HG03135 (cell line): Measurements from ENCODE around the gene CCDC174.

Source experiments
- ATAC-seq: cut with Tn5 transposase; IDR thresholded peaks from one replicate; pipeline ENCODE4 v1.9.1; 2021; ENCODE audit warnings: mild to moderate bottlenecking, moderate library complexity; ENCODE audit not compliant: unreplicated experiment

CCDC174 gene

GRCh38 chr3:14624498-14624897, 27.1 kb upstream of the CCDC174 start:
- no peak for ATAC-seq

DNA sequence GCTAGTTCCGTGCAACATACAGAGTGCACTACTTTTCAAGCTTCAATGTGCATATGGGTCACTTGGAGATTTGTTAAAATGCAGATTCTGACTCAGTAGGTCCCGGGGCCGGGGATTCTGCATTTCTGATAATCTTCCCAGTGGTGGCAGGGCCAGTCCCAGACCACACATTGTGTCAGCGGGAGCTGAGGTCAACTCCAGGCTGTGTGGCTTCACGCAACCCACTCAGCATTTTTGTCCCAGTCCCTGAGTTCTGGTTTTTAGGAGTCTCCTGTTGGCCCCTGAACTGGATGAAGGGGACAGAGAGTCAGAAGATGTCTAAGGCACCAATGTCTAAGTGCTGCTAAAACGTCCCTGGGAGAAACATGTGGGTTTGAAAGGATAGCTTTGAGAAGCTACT, 26.1 kb upstream of the CCDC174 start:
- ATAC-seq = no peak

DNA sequence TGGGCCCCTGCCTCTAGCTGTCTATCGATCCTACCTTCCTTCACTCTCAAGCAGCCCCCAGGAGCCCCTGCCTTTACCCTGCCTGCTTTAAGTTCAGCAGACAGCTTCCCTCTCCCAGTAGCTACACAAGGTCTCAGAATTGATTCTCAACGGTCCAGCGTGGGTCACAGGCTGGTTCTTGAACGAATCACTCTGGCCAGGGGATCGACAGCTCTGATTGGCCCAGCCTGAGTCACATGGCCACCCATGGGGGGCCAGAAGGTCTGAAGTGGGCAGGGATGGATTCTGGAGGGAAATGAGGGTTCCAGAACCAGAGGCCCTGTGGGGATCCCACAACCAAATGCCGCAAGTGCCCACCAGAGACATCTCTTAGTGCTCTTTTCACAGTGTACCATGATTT, 23.7 kb upstream of the CCDC174 start:
- ATAC-seq = no peak

- no peak for ATAC-seq
Measured at GRCh38 chr3:14628406-14628805, 23.2 kb upstream of the CCDC174 start.

GRCh38 chr3:14630404-14631100, 21.0 kb upstream of the CCDC174 start:
- ATAC-seq = no peak

DNA sequence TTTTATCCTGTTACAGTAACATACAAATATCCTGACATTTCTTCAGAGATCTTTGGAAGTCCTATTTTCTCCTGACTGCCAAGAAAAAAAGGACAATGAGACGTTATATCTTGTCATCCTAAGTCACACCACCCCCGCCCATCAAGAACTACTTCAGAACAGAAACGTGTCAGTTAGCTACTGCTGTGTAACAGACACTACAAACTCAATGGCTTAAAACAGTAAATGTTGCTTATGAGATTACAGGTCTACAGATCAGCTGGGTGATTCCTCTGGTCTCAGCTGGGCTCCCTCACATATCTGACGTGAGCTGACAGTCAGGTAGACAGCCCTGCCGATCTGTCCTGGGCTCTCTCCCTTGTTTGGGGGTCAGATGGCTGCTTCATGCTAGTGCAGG, 20.5 kb upstream of the CCDC174 start:
- ATAC-seq = no peak

DNA sequence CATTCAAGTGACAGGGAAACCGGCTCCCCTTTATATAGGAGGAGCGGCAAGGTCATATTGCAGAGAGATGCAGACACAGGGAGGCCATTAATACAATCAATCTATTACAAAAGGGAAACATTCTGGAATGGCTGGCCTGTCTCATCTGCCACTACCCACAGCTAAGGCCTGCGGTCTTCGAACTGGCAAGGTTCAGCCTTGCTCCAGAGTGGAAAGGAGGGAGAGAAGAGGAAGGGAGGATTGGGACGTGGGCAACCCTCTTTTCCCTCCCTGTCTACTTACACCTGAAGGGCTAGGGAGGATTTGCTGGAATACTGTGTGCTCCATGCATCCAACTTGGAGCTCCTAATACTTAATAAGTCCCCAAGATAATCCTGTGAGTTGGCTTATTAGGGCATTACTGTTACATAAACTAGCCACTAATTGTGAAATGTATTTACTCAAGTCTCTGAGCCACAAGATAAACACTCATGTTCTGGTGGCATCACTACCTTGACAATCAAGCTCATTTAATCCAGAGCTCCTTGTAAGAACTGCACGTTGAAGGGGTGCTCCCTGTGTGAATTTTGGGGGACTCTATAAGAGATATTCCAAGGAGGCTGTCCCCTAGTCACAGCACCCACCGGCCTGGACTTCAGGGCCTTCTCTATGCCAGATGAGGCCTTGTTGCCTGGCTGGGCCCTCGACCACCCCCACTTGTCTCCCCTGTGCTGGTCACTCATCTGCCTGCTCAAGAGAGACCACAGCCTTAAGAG, 19.7 kb upstream of the CCDC174 start:
- ATAC-seq = no peak

GRCh38 chr3:14632442-14632930, 19.1 kb upstream of the CCDC174 start:
- ATAC-seq = no peak

DNA sequence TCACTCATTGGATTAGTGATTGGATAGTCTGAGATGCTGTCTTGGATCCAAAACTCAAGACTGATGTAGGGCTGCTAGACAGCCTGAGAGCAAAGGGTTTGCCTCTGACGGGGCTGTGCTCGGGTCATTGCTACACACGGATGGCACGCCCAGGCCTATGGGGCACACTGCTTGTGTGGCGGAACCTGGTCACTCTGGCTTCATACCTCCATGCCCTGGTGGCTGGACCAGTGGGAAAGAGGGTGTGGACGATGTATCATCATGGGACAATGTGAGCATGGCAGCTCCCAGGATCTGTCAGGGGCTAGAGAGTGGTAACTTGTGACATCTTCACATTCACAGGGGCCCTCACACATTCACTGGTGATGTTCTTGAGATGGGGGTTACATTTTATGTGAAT, 18.1 kb upstream of the CCDC174 start:
- ATAC-seq = no peak

GRCh38 chr3:14633819-14634424, 17.6 kb upstream of the CCDC174 start:
- no peak for ATAC-seq

- ATAC-seq = no peak
Measured at GRCh38 chr3:14634763-14635400, 16.7 kb upstream of the CCDC174 start.

GRCh38 chr3:14636496-14637087, 15.0 kb upstream of the CCDC174 start:
- no peak for ATAC-seq

DNA sequence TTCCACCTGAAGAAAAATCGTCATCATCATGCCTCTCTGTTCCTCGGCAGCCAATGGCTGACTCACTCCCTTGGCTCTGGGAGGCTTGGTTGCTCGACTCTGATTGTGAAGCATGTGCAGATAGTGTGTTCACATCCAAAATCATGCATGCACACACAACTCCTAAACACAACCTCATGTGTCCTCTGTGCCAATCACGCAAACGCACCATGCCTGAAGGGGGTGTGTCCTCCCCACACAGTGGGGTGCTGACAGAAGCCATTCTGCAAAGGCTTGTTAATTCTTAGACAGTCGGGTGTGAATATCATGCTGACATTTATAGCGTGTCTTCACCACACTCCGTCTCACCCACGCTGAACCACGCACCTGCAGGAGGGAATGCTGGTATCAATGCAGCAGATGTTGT, 11.4 kb upstream of the CCDC174 start:
- ATAC-seq = no peak

- no peak for ATAC-seq
Measured at GRCh38 chr3:14640734-14641133, 10.8 kb upstream of the CCDC174 start.

- ATAC-seq = no peak
Measured at GRCh38 chr3:14641346-14641745, 10.2 kb upstream of the CCDC174 start.

- no peak for ATAC-seq
Measured at GRCh38 chr3:14645453-14645852, 6.1 kb upstream of the CCDC174 start.

GRCh38 chr3:14646131-14646573, 5.4 kb upstream of the CCDC174 start:
- ATAC-seq = no peak

DNA sequence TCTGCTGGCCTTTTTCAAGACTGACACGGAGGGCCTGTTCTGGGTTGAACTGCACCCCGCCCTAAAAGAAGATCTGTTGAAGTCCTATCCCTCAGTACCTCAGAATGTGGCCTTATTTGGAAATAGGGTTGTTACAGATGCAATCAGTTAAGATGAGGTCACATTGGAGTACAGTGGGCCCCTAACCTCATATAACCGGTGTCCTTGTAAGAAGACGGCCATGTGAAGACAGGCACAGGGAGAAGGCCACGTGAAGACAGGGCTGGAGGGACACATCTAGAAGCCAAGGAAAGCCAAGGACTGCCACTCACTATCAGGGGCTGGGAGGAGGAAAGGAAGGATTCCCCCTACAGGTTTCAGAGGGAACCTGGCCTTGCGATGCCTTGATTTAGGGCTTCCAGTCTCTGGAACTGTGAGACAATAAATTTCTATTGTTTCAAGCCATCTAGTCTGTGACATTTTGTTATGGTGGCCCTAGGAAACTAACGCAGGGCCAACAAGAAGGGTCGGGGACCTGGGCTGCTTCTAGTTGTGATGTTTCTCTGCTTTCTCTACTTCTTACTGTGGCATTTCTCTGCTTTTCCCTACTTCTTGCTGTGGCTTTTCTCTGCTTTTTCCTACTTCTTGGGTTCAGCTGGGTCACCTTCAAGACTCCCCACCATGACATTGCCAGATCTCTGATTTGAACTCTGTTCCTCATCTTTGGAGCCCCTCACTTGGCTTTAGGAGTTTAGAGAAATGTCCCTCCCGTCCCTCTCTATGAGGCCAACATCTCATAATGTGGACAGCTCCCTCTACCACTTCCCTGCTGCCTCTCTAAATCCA, 4.8 kb upstream of the CCDC174 start:
- ATAC-seq = no peak

DNA sequence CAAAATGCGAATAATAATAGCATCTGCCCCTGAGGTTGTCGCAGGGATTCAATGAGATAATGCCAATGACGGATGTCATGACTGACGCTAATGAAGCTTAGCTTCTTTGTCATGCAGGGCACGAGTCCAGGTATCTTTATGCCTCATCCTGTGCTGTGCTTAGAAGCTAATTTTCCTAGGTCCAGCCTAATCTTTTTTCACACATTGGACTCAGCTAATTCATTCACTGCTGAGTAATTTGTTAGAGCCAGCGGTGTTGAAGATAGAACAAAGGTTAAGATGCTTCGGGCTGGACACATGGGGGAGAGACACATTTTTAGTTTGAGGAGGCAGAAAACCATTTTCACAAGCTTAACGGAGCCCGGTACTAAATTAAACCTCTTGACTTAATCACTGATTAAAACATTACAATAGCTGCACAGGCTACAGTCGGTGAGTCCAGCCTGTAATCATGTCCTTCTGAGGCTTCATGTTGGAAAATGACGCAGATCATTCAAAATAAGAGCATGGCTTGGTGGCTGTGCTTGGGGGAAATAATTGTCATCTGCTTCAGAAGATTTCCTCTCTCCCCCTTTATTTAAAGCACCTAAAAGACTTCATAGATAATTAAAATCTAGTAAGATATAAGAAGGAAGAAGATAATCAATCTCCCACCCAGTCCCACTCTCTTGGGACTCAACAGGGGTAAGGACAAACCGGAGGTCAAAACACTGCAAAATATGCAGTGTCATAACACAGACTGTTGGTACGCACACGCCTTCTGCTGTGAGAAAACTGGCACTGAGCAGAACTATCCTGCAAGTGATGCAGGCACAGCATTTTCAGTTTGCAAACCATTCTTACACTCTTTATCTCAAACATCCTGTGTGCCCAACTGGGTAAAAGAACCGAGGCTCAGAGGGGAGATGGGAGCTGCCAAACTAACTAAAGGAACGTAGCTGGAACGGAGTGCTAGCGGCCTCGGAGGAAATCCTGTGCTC, 3.3 kb upstream of the CCDC174 start:
- no peak for ATAC-seq
